Esophagus squamous epithelium (tissue), 5 donors: ENCODE measurements around the gene NPTXR. TPM values are rescaled to one million over a fixed set of nuclear protein-coding genes. Genes with fewer than 3 reads are reported as not detected.

Experiments used
- DNase-seq: peaks from one replicate; lab custom pipeline; 2025; lab: John Stamatoyannopoulos, UW
- H3K27ac ChIP-seq, 4 donors: fragments of 200-600 bp; sonication (generic); one replicate each; pipeline ENCODE4 v1.5.1; 2016 to 2019; ENCODE audit warnings: mild to moderate bottlenecking in 1 of 4
- H3K27me3 ChIP-seq, 4 donors: fragments of 200-600 bp; sonication (generic); 1 replicate in 3 of 4; 2 replicates in 1 of 4; pipeline versions ENCODE4 v1.5.1 to v1.6.0; 2017 to 2021; ENCODE audit warnings: antibody characterized with exemption in 1 of 4
- H3K36me3 ChIP-seq, 3 donors: fragments of 200-600 bp; sonication (generic); one replicate each; pipeline ENCODE4 v1.5.1; 2016 to 2019
- H3K4me1 ChIP-seq, 3 donors: fragments of 200-600 bp; sonication (generic); one replicate each; pipeline ENCODE4 v1.5.1; 2017 to 2019
- H3K4me3 ChIP-seq, 4 donors: fragments of 200-600 bp; sonication (generic); 1 replicate in 3 of 4; 2 replicates in 1 of 4; pipeline ENCODE4 v1.5.1; 2016 to 2019; ENCODE audit warnings: mild to moderate bottlenecking in 2 of 4, moderate library complexity in 1 of 4
- H3K9me3 ChIP-seq, 3 donors: fragments of 200-600 bp; sonication (generic); one replicate each; pipeline ENCODE4 v1.5.1; 2016 to 2019
- CTCF ChIP-seq, 6 experiments: fragments of 450-650 bp in 4 of 6; fragments of 200-600 bp in 2 of 6; sonication (generic) in 2 of 6; IDR thresholded peaks; one replicate each; pipeline ENCODE4 v1.5.1; 2016 to 2019; ENCODE audit warnings: antibody characterized with exemption in 6 of 6, mild to moderate bottlenecking in 4 of 6, moderate library complexity in 4 of 6
- POLR2A ChIP-seq, 4 donors: fragments of 450-650 bp; IDR thresholded peaks; one replicate each; pipeline ENCODE4 v1.6.1; 2017; ENCODE audit warnings: antibody characterized with exemption in 4 of 4, mild to moderate bottlenecking in 4 of 4, moderate library complexity in 3 of 4
- WGBS, 2 donors: methylation state at CpG; one replicate each; pipeline ENCODE4 v1.1.5; 2018; 5-methylcytosine and 5-hydroxymethylcytosine counted together
- intact Hi-C: fragments of 100-400 bp; cut with DNase I; formaldehyde crosslinking; loops from one replicate; pipeline ENCODE4 v1.15.0; 2022
- total RNA-seq, 4 donors: library from RNA; depleted of rRNA; stranded (reverse); fragments of >200 nt; gene quantifications; one replicate each; pipeline ENCODE4 v1.1.0, GENCODE V29; 2016
- donor health status: DM: yes; HTN: yes; CAD: no.

NPTXR gene
- total RNA-seq, 4 donors from 2014 or later, result 0.26 to 2.3 (median 0.63) TPM

- Histone ChIP-seq H3K4me1 (peaks cover 19 to 33% (median 22%) of the 10 kb centered on the region in 3 donors), H3K36me3 (no peaks in the 10 kb centered on the region), H3K27ac (peak overlapping the region; percentile 63 to 90 (median 80)), H3K4me3 (no peak overlapping the region), H3K27me3 (no peaks in the 10 kb centered on the region), H3K9me3 (no peaks in the 10 kb centered on the region)
- WGBS, 2 donors, result 61 to 72% methylated on average over 5 to 6 of the region's 8 CpGs
- DNase-seq, result no peak
- TF ChIP-seq CTCF (IDR thresholded peaks at IDR 0.05), result no peak
- intact Hi-C loops, result no loop called here
Measured at GRCh38 chr22:38881997-38882879, 38.4 kb upstream of the NPTXR start.

- WGBS, 2 donors, result 5 to 14% methylated on average over 9 of the region's 9 CpGs
- Histone ChIP-seq H3K27me3 (no peaks in the 10 kb centered on the region), H3K36me3 (no peaks in the 10 kb centered on the region), H3K4me3 (peak overlapping the region in 1 of 4 donors; percentile 19), H3K4me1 (peaks cover 19 to 33% (median 22%) of the 10 kb centered on the region in 3 donors), H3K27ac (peak overlapping the region; percentile 63 to 90 (median 80)), H3K9me3 (no peaks in the 10 kb centered on the region)
- DNase-seq, result no peak
- TF ChIP-seq CTCF (IDR thresholded peaks at IDR 0.05) (no peak), POLR2A (IDR thresholded peaks at IDR 0.05) (peak in 2 of 4 donors; percentile 17 to 32)
- intact Hi-C loops, result no loop called here
Measured at GRCh38 chr22:38881464-38881871, 37.6 kb upstream of the NPTXR start.

- Histone ChIP-seq H3K9me3 (no peaks in the 10 kb centered on the region), H3K27me3 (no peaks in the 10 kb centered on the region), H3K36me3 (no peaks in the 10 kb centered on the region), H3K27ac (no peak overlapping the region), H3K4me3 (no peak overlapping the region), H3K4me1 (peaks cover 19 to 33% (median 22%) of the 10 kb centered on the region in 3 donors)
- WGBS, 2 donors, result 75 to 78% methylated on average over 5 of the region's 5 CpGs
- TF ChIP-seq CTCF (IDR thresholded peaks at IDR 0.05), result no peak
- TF ChIP-seq POLR2A (IDR thresholded peaks at IDR 0.05), result no peak
- no peak for DNase-seq
- intact Hi-C loops, result loop anchor here (10.0 kb wide), 2 partner anchors 45 to 105 kb away; partner anchors contain the start of gene APOBEC3B
Measured at GRCh38 chr22:38879961-38880360, 36.1 kb upstream of the NPTXR start.

- intact Hi-C loops, result loop anchor here (10.0 kb wide), 2 partner anchors 46 to 106 kb away; partner anchors contain the start of gene APOBEC3B
- Histone ChIP-seq H3K27ac (no peak overlapping the region), H3K4me1 (peaks cover 19 to 35% (median 22%) of the 10 kb centered on the region in 3 donors), H3K4me3 (no peak overlapping the region), H3K27me3 (no peaks in the 10 kb centered on the region), H3K9me3 (no peaks in the 10 kb centered on the region), H3K36me3 (no peaks in the 10 kb centered on the region)
- WGBS, 2 donors, result 71 to 78% methylated on average over 5 of the region's 5 CpGs
- TF ChIP-seq CTCF (IDR thresholded peaks at IDR 0.05) (no peak), POLR2A (IDR thresholded peaks at IDR 0.05) (no peak)
- DNase-seq, result no peak
Measured at GRCh38 chr22:38879108-38879729, 35.4 kb upstream of the NPTXR start.
